SK-MEL-5 (cell line): ENCODE data around the gene MED15. TPM values are rescaled to one million over a fixed set of nuclear protein-coding genes. Genes with fewer than 3 reads are reported as not detected.
"Not testable (repeated sequence)": the region's sequence is repeated elsewhere in the genome, so short reads cannot be mapped to it uniquely, and the experiment has no call there.

Experiments used
- DNase-seq: peaks from one replicate; pipeline ENCODE4 v3.0.0-alpha.2; 2016; ENCODE audit warnings: low read depth, low spot score
- in situ Hi-C: cut with HindIII; loops from 2 replicates; pipeline ENCODE4 v1.10.0; 2016; ENCODE audit warnings: low sequenced_read_pairs, high pct_unique_total_duplicates, low pct_unique_long_range_greater_than_20kb
- total RNA-seq: library from RNA; depleted of rRNA; stranded (reverse); fragments of >200 nt; shearing (Covaris generic); gene quantifications from 2 replicates; pipeline ENCODE4 v1.2.3, GENCODE V29; 2014

MED15 gene
- total RNA-seq, 1 experiment from 2014 or later, result 86.9 TPM

GRCh38 chr22:20594038-20594437 is 86.6 kb downstream of the MED15 start:
- in situ Hi-C loops, DNase-seq: not testable (repeated sequence)

DNA sequence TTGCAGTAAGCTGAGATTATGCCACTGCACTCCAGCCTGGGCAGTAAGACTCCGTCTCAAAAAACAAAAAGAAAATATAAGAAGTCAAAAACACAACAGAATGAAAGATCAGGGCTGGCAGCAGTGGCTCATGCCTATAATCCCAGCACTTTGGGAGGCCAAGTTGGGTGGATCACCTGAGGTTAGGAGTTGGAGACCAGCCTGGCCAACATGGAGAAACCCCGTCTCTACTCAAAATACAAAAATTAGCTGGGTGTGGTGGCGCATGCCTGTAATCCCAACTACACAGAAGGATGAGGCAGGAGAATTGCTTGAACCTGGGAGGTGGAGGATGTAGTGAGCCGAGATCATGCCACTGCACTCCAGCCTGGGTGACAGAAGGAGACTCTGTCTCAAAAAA is 87.1 kb downstream of the MED15 start:
- DNase-seq, in situ Hi-C loops: not testable (repeated sequence)

DNA sequence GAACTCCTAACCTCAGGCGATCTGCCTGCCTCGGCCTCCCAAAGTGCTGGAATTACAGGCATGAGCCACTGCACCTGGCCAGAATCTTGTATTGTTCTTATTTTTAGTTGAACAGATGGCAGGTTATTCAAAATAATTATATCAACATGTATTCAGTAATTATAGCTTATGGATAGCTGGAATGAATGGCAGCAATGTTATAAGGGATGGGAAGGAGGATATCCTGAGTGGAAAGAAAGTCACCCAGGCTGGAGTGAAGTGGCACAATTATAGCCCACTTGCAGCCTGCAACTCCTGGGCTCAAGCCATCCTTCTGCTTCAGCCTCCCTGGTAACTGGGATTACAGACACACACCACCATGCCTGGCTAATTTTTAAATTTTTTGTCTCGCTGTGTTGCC is 88.1 kb downstream of the MED15 start:
- DNase-seq, result no peak
- in situ Hi-C loops, result no loop called here

GRCh38 chr22:20599117-20599516 is 91.7 kb downstream of the MED15 start:
- in situ Hi-C loops, result no loop called here
- no peak for DNase-seq

DNA sequence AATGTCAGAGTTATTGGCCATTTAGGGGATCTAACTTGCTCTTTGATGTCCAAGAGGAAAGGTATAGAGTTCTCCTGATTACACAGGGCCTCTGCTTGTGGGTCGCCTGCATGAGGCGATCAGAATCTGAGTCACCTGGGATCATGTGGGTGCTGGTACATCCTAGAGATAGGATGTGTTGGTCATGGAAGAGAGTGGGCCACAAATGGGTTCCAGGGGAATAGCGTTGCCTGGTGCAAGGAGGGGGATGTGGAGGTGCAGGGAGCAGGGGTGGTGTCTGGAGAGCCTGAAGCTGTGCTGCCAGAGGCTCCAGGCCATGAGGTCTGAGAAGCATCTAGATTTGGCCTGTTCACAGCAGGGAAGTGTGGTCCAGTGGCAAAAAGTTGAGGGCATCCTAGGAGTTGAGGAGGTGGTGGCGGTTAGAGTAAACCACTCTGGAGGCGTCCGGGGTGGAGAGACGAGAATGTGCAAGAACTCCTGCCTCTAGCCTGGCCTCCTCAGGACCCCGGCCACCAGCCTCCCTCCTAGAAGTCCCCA is 92.8 kb downstream of the MED15 start:
- no peak for DNase-seq
- in situ Hi-C loops, result no loop called here

DNA sequence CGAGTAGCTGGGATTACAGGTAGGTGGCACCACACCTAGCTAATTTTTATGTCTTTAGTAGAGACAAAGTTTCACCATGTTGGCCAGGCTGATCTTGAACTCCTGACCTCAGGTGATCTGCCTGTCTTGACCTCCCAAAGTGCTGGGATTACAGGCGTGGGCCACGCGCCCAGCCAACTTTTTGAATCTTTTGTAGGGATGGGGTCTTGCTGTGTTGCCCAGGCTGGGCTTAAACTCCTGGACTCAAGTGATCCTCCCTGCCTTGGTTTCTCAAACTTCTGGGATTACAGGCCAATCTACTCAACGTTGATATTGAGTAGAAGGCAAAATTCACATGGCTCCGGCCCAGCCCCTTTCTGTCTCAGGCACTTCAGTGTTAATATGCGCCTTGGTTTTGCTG is 93.9 kb downstream of the MED15 start:
- in situ Hi-C loops, result no loop called here

DNA sequence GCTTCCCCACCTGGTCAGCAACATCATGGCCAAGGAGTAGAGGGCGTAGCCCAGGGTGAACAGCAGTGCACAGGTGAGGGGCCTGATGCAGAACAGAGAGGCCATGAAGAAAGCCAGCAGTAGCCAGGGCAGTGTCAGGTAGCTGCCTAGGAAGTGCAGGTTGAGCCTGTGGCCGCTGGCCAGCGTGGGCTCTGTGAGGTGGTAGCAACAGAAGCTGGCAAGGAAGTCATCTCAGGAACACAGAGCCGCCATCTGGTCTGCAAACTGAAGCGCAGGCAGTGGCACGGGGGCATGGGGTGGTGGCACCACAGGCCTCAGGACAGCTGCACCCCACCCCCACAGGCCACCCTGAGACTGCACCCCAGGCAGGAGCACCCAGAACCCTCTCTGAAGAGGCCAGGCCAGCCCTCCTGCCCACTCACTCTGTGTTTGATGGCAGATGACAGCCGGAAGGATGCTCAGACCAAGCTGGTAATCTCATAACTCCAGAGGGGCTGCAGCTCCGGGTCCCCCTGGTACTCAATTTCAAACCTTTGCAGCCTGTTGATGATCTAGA is 95.3 kb downstream of the MED15 start:
- in situ Hi-C loops, result no loop called here
- no peak for DNase-seq

More for the DNA sequence above, 93.9 kb downstream of the MED15 start:
- DNase-seq, result no peak

DNA sequence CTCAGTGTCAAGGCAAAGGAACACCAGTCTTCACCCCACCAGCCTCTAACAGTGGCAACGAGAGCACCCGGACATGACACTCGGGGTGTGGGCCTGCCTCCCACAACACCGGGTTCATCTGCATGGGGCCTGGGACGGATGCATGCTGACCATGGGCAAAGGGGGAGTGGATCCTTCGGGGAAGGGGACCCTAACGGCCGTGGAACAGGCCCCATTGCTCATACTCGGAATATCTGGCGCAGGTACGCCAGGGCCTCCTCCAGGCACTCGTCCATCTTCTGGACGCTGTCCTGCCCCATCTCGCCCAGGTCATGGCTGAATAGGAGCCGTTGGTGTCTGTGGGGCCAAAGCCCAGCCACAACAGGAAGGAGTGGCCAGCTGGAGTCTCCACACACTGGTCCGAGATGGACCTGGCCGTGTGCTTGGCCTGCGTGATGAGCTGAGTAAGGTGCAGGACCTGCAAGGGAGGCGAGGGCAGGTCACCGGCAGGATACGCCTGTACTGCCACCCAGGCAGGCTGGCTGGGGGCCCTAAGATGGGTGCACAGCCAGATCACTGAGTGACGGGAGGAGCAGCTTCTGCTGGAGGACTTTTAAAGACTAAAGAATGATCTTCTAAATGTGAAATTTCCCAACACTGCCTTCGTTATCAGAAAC is 96.8 kb downstream of the MED15 start:
- in situ Hi-C loops, result no loop called here
- no peak for DNase-seq

- DNase-seq, result no peak
- in situ Hi-C loops, result no loop called here
Observed at GRCh38 chr22:20604776-20605221, 97.4 kb downstream of the MED15 start.

DNA sequence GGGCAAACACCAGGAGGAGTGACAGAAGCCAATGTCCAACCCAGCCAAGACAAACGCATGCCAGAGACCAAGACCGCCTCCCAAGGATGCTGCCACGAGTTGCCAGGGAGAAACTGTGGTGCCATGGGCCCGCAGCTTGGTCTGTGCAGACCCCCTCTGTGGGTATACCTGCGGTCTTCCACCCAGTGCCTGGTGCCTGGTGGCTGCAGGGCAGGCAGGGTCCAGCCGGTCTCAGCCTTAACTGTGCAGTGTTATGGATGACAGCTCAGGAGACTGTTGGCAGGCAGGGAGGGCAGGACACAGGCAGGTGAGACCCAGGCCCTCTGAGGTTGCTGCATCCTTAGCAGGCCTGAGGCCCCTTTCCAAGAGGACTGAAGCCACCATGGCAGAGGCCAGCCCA is 97.9 kb downstream of the MED15 start:
- DNase-seq, result no peak
- in situ Hi-C loops, result no loop called here

GRCh38 chr22:20606041-20606783 is 98.8 kb downstream of the MED15 start:
- in situ Hi-C loops, result no loop called here
- DNase-seq, result peak; percentile 85

- DNase-seq, result no peak
- in situ Hi-C loops, result no loop called here
Observed at GRCh38 chr22:20606784-20607128, 99.3 kb downstream of the MED15 start.

- DNase-seq, result no peak
- in situ Hi-C loops, result no loop called here
Observed at GRCh38 chr22:20607157-20607907, 99.9 kb downstream of the MED15 start.

- DNase-seq, result no peak
- in situ Hi-C loops, result no loop called here
Observed at GRCh38 chr22:20610243-20610686, 102.9 kb downstream of the MED15 start.

- no peak for DNase-seq
- in situ Hi-C loops, result no loop called here
Observed at GRCh38 chr22:20610757-20611156, 103.3 kb downstream of the MED15 start.

- in situ Hi-C loops, result no loop called here
- no peak for DNase-seq
Observed at GRCh38 chr22:20611418-20611817, 104.0 kb downstream of the MED15 start.

GRCh38 chr22:20613301-20613700 is 105.9 kb downstream of the MED15 start:
- no peak for DNase-seq
- in situ Hi-C loops, result no loop called here

DNA sequence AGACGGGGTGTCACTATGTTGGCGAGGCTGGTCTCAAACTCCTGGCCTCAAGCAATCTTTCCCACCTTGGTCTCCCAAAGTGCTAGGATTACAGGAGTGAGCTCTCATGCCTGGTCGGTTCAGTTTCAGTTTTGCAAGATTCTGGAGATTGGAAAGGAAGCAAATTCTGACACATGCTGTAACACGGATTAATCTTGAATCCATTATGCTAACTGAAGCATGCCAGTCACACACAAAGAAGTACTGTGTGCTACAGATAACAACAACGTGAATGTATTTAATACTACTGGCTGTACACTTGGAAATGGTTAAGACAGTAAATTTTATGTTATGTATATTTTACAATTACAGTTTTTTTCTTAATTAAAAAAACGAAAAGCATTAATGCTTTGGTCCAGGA is 107.6 kb downstream of the MED15 start:
- in situ Hi-C loops, result no loop called here
- DNase-seq, result peak; percentile 56
